Trophoblast cell (in vitro differentiated cells and primary cell): ENCODE results near the gene FABP1.

Source experiments
- DNase-seq, 2 donors: peaks; one replicate each; pipeline ENCODE4 v3.0.0-alpha.2; 2016
- H2AFZ ChIP-seq: 2 replicates; pipeline ENCODE4 v1.6.1; 2013; ENCODE audit warnings: low read length, moderate library complexity, mild to moderate bottlenecking; ENCODE audit not compliant: insufficient read depth, poor library complexity
- H2AK5ac ChIP-seq: 2 replicates; pipeline ENCODE4 v1.6.1; 2013; ENCODE audit warnings: mild to moderate bottlenecking, low read length
- H2BK120ac ChIP-seq: 2 replicates; pipeline ENCODE4 v1.6.1; 2013; ENCODE audit warnings: low read length, mild to moderate bottlenecking, moderate library complexity; ENCODE audit not compliant: insufficient read depth, poor library complexity
- H2BK12ac ChIP-seq: 2 replicates; pipeline ENCODE4 v1.6.1; 2013; ENCODE audit warnings: mild to moderate bottlenecking, low read length, moderate library complexity
- H2BK5ac ChIP-seq: 2 replicates; pipeline ENCODE4 v1.6.1; 2013; ENCODE audit warnings: low read length, low read depth, moderate library complexity, mild to moderate bottlenecking; ENCODE audit not compliant: poor library complexity
- H3K14ac ChIP-seq: 2 replicates; pipeline ENCODE4 v1.6.1; 2013; ENCODE audit warnings: mild to moderate bottlenecking, low read length
- H3K18ac ChIP-seq: 2 replicates; pipeline ENCODE4 v1.6.1; 2013; ENCODE audit warnings: mild to moderate bottlenecking, low read length
- H3K23ac ChIP-seq: 2 replicates; pipeline ENCODE4 v1.6.1; 2013; ENCODE audit warnings: low read length
- H3K27ac ChIP-seq: 2 replicates; pipeline ENCODE4 v1.5.1; 2013; ENCODE audit warnings: low read depth, mild to moderate bottlenecking, inconsistent platforms, low read length, moderate library complexity
- H3K27me3 ChIP-seq: 2 replicates; pipeline ENCODE4 v1.6.1; 2013; ENCODE audit warnings: inconsistent platforms, mild to moderate bottlenecking, low read length, moderate library complexity; ENCODE audit not compliant: insufficient read depth
- H3K36me3 ChIP-seq, 2 experiments: 1 replicate in 1 of 2; 2 replicates in 1 of 2; pipeline ENCODE4 v1.6.1; 2013; ENCODE audit warnings: low read length in 2 of 2, mild to moderate bottlenecking in 2 of 2, moderate library complexity in 1 of 2; ENCODE audit not compliant: insufficient read depth in 2 of 2, control insufficient read depth in 1 of 2
- H3K4ac ChIP-seq: 2 replicates; pipeline ENCODE4 v1.6.1; 2013; ENCODE audit warnings: low read depth, mild to moderate bottlenecking, low read length, moderate library complexity
- H3K4me1 ChIP-seq, 2 experiments: 1 replicate in 1 of 2; 2 replicates in 1 of 2; pipeline ENCODE4 v1.6.1; 2013; ENCODE audit warnings: low read length in 2 of 2, mild to moderate bottlenecking in 2 of 2, moderate library complexity in 1 of 2; ENCODE audit not compliant: insufficient read depth in 2 of 2, control insufficient read depth in 1 of 2
- H3K4me2 ChIP-seq: 2 replicates; pipeline ENCODE4 v1.6.1; 2013; ENCODE audit warnings: inconsistent platforms, mild to moderate bottlenecking, low read length, moderate library complexity
- H3K4me3 ChIP-seq: 2 replicates; pipeline ENCODE4 v1.5.1; 2013; ENCODE audit warnings: mild to moderate bottlenecking, low read depth, low read length, inconsistent platforms
- H3K79me1 ChIP-seq: one replicate; pipeline ENCODE4 v1.6.1; 2013; ENCODE audit warnings: low read length
- H3K79me2 ChIP-seq: 2 replicates; pipeline ENCODE4 v1.6.1; 2013; ENCODE audit warnings: low read length, mild to moderate bottlenecking; ENCODE audit not compliant: control insufficient read depth, insufficient read depth, poor library complexity
- H3K9ac ChIP-seq: 2 replicates; pipeline ENCODE4 v1.6.1; 2013; ENCODE audit warnings: mild to moderate bottlenecking, low read length
- H3K9me3 ChIP-seq: 2 replicates; pipeline ENCODE4 v1.6.1; 2013; ENCODE audit warnings: low read depth, mild to moderate bottlenecking, control low read depth, inconsistent platforms, low read length; ENCODE audit not compliant: insufficient read depth
- H4K12ac ChIP-seq: 2 replicates; pipeline ENCODE4 v1.6.1; 2013; ENCODE audit warnings: low read depth, mild to moderate bottlenecking, low read length, moderate library complexity
- H4K8ac ChIP-seq: 2 replicates; pipeline ENCODE4 v1.6.1; 2013; ENCODE audit warnings: low read depth, mild to moderate bottlenecking, low read length, moderate library complexity
- H4K91ac ChIP-seq: one replicate; pipeline ENCODE4 v1.6.1; 2013; ENCODE audit warnings: low read depth, mild to moderate bottlenecking, low read length, moderate library complexity
- WGBS: extraction: QIAGEN DNeasy Blood & Tissue Kit; methylation state at CpG from one replicate; pipeline ENCODE4 v1.1.7; 2013; ENCODE audit warnings: missing lambda C conversion rate; ENCODE audit not compliant: insufficient read length, insufficient coverage; ENCODE audit errors: extremely low coverage; 5-methylcytosine and 5-hydroxymethylcytosine counted together

FABP1 gene

GRCh38 chr2:88139203-88139702, 11.4 kb upstream of the FABP1 start:
- H4K91ac ChIP-seq = no peak overlapping the region

GRCh38 chr2:88137833-88138232, 10.0 kb upstream of the FABP1 start:
- Histone ChIP-seq H3K79me2 (no peaks in the 10 kb centered on the region), H3K79me1 (no peaks in the 10 kb centered on the region), H3K4me1 (no peaks in the 10 kb centered on the region), H2AFZ (no peak overlapping the region), H4K12ac (no peak overlapping the region), H2BK120ac (no peak overlapping the region), H3K23ac (no peak overlapping the region), H2BK12ac (no peak overlapping the region), H3K14ac (no peak overlapping the region), H3K18ac (no peak overlapping the region), H3K9me3 (no peaks in the 10 kb centered on the region), H4K8ac (no peak overlapping the region), H3K4me2 (no peak overlapping the region), H3K4ac (no peak overlapping the region), H4K91ac (no peak overlapping the region), H2BK5ac (no peak overlapping the region), H3K36me3 (no peaks in the 10 kb centered on the region), H3K27me3 (no peaks in the 10 kb centered on the region), H2AK5ac (no peak overlapping the region), H3K9ac (no peak overlapping the region), H3K4me3 (no peak overlapping the region), H3K27ac (no peak overlapping the region)
- WGBS = no CpG with 5 or more reads among the region's 4 CpGs
- DNase-seq = no peak

More at GRCh38 chr2:88139203-88139702, 11.4 kb upstream of the FABP1 start:
- H3K79me2 ChIP-seq = no peaks in the 10 kb centered on the region
- no peak overlapping the region for H3K4ac ChIP-seq
- no peak overlapping the region for H2BK5ac ChIP-seq
- no peaks in the 10 kb centered on the region for H3K9me3 ChIP-seq
- no peak overlapping the region for H2BK120ac ChIP-seq
- H2BK12ac ChIP-seq = no peak overlapping the region
- H3K36me3 ChIP-seq = no peaks in the 10 kb centered on the region
- H3K79me1 ChIP-seq = no peaks in the 10 kb centered on the region
- H3K4me2 ChIP-seq = no peak overlapping the region
- no peak overlapping the region for H3K9ac ChIP-seq
- no peak overlapping the region for H3K4me3 ChIP-seq
- no CpG with 5 or more reads among the region's 2 CpGs for WGBS
- no peak for DNase-seq
- H3K23ac ChIP-seq = no peak overlapping the region
- H3K18ac ChIP-seq = no peak overlapping the region
- no peaks in the 10 kb centered on the region for H3K27me3 ChIP-seq
- no peak overlapping the region for H3K27ac ChIP-seq
- no peak overlapping the region for H3K14ac ChIP-seq
- no peak overlapping the region for H2AK5ac ChIP-seq
- no peak overlapping the region for H4K8ac ChIP-seq
- H3K4me1 ChIP-seq = no peaks in the 10 kb centered on the region
- H2AFZ ChIP-seq = no peak overlapping the region
- H4K12ac ChIP-seq = no peak overlapping the region

DNA sequence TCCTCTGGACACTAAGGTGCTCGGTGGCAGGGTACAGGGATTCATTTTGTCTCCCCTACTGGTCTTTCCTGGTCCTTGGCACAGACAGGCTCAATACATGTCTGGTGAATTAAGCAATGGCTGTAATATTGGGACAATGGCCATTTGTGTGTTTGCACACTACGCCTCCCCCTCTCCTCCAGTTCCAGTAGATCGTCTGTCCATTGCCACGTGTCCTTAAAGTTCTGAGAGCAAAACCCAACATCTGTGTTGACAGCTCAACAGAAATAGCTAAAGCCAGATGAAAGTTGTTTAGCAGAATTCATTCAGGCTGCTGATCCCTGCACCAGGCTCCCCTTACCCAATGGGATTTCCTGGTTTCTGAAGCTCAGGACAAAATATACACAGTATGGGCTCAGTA, 9.0 kb upstream of the FABP1 start:
- no peaks in the 10 kb centered on the region for H3K79me2 ChIP-seq
- no CpG with 5 or more reads among the region's 4 CpGs for WGBS

GRCh38 chr2:88133875-88134274, 6.0 kb upstream of the FABP1 start:
- Histone ChIP-seq H3K4me1 (no peaks in the 10 kb centered on the region), H2BK120ac (no peak overlapping the region), H3K79me2 (no peaks in the 10 kb centered on the region), H2AK5ac (no peak overlapping the region), H3K79me1 (no peaks in the 10 kb centered on the region), H2AFZ (no peak overlapping the region), H4K8ac (no peak overlapping the region), H4K91ac (no peak overlapping the region), H3K4ac (no peak overlapping the region), H2BK12ac (no peak overlapping the region), H3K18ac (no peak overlapping the region), H3K9ac (no peak overlapping the region), H3K4me2 (no peak overlapping the region), H4K12ac (no peak overlapping the region), H3K9me3 (no peaks in the 10 kb centered on the region), H3K27me3 (no peaks in the 10 kb centered on the region), H3K14ac (no peak overlapping the region), H2BK5ac (no peak overlapping the region), H3K23ac (no peak overlapping the region), H3K4me3 (no peak overlapping the region), H3K36me3 (no peaks in the 10 kb centered on the region), H3K27ac (no peak overlapping the region)
- WGBS = no CpG with 5 or more reads among the region's 3 CpGs
- no peak for DNase-seq

More for the DNA sequence above, 9.0 kb upstream of the FABP1 start:
- H3K27ac ChIP-seq = no peak overlapping the region
- H2BK12ac ChIP-seq = no peak overlapping the region
- no peak overlapping the region for H3K4ac ChIP-seq
- no peak overlapping the region for H3K4me2 ChIP-seq
- H2AFZ ChIP-seq = no peak overlapping the region
- H2AK5ac ChIP-seq = no peak overlapping the region
- no peak overlapping the region for H4K91ac ChIP-seq
- H4K12ac ChIP-seq = no peak overlapping the region
- H3K18ac ChIP-seq = no peak overlapping the region
- H2BK120ac ChIP-seq = no peak overlapping the region
- H3K9me3 ChIP-seq = no peaks in the 10 kb centered on the region
- no peaks in the 10 kb centered on the region for H3K4me1 ChIP-seq
- H3K9ac ChIP-seq = no peak overlapping the region
- no peaks in the 10 kb centered on the region for H3K36me3 ChIP-seq
- DNase-seq = no peak
- H3K27me3 ChIP-seq = no peaks in the 10 kb centered on the region
- H3K4me3 ChIP-seq = no peak overlapping the region
- H3K23ac ChIP-seq = no peak overlapping the region
- H4K8ac ChIP-seq = no peak overlapping the region
- H3K79me1 ChIP-seq = no peaks in the 10 kb centered on the region
- H3K14ac ChIP-seq = no peak overlapping the region
- H2BK5ac ChIP-seq = no peak overlapping the region
